Kidney glomerular epithelial cell (primary cell): ENCODE results near the gene CHST15.

Experiments
- DNase-seq: peaks from one replicate; lab custom pipeline; 2025; lab: John Stamatoyannopoulos, UW

The CHST15 gene

GRCh38 chr10:123997486-123998196 is 95.8 kb downstream of the CHST15 start:
- DNase-seq = peak; percentile 98

GRCh38 chr10:123997013-123997412 is 96.4 kb downstream of the CHST15 start:
- DNase-seq = no peak

GRCh38 chr10:123996302-123996701 is 97.1 kb downstream of the CHST15 start:
- no peak for DNase-seq

DNA sequence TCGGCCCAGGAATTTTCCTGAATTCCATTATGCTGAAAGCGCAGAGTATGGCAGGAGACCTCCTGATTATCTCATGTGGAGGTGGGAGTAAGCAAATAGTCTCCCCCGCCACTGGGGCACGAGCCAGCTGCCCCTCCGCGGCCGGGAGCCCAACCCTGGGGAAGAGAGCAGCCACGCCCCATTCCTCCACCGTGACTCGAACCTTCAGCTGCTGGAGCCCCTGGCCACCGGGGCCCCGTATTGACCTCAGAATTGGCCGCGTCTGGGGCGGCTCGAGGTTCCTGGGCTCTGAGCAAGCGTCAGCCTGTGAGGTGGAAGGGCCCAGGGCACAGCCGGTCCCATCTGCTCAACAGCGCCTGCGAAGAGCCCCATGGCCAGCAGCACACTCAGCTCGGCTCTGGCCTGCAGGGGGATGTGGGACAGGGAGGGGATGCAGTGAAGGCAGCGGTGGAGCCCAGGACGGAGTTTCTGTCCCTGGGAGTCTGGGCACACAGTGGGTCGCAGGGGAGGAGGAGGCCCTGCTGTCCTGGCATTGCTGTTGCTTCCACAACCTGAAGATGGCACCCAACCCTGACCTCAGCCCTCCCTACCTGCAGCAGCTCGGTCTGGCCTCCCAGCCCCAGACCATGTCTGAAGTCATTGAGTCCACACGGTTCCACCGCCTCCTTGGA is 97.8 kb downstream of the CHST15 start:
- peak; percentile 83 for DNase-seq

DNA sequence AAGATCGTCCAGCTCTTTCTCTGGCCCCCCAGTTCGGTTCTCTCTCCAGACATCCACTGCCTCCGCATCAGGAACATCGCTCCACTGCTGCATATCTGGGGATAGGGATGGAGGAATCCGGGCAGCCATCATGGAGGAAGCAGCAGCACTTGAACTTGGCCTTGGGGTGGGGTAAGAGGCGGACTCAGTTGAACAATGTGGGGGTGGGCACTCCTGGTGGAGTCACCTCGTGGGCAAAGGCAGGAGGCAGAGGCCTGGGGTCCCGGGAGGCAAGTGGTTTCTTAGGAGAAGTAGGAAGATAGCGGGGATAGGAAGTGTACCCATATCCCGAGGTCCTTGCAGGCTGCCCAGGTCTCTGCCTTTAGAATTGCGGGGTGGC is 98.3 kb downstream of the CHST15 start:
- no peak for DNase-seq

DNA sequence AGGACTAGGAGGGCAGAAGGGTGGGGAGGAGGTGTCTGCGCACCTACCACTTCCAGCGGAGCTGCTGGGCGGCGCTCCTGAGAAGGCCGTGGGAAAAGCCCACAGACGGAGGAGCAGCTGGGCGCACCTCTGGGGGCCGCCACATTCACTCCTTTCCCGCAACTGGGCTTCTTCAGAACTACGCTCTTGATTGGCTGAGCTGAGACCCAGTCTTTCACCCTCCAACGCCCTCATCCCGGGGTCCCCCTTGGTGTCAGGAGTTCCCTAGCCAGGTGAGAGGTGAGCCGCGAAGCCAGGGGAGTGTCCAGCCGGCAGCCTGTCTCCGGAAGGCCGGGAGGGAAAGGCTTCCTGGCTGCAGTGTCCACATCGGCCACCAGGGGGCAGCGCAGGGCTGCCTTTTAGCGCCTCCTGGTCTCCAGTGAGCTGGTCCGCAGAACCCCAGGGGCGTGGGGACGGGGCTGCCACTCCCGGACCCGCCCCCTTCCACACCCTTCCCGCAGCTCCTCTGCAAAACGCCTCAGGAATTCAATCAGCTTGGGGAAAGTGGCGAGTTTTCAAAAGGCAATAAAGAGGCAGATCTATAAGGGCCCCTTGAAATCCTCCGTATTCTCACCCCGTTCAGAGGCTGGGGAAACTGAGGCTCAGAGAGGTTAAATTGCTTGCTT is 98.8 kb downstream of the CHST15 start:
- DNase-seq = peak; percentile 76

DNA sequence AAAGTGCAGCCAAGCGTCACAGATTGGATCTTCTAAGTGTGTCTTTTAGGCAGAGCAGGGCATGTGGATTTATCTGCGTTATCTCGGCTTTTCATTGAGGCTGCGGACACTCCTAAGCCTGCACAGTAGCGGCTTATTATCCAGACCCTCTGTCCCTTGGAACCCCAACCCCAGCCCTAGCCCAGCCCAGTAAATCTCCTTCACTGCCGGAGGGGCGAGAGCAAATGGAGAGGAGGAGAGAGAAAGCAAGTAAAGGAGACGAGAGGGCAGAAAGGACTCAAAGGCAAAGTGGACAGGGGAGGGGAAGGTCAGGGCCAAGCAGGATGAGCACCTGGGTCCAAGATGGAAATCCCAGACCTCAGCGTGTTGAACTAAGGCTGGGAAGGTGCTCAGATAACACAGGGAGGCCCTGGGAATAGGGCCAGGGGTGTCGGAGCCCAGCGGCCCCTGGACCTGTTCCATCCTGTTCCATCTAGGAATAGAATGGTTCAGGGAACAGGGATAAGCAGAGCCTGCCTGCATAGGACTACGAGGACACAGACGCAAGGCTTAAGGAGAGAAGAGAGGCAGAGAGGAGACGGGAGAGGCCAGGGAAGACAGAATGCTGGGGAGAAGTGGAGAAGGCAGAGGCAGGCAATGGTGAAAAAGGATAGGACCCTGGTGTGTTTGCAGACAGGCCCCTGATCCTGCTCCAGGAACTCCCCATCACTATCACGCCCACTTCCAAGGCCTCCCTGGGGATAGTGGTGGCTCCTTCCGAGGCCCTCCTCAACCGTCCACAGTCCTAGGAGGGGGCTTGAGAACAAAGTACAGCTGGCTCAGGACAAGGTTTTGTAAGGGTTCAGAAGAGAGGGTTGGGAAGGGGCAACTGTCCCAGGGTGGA is 99.6 kb downstream of the CHST15 start:
- no peak for DNase-seq

DNA sequence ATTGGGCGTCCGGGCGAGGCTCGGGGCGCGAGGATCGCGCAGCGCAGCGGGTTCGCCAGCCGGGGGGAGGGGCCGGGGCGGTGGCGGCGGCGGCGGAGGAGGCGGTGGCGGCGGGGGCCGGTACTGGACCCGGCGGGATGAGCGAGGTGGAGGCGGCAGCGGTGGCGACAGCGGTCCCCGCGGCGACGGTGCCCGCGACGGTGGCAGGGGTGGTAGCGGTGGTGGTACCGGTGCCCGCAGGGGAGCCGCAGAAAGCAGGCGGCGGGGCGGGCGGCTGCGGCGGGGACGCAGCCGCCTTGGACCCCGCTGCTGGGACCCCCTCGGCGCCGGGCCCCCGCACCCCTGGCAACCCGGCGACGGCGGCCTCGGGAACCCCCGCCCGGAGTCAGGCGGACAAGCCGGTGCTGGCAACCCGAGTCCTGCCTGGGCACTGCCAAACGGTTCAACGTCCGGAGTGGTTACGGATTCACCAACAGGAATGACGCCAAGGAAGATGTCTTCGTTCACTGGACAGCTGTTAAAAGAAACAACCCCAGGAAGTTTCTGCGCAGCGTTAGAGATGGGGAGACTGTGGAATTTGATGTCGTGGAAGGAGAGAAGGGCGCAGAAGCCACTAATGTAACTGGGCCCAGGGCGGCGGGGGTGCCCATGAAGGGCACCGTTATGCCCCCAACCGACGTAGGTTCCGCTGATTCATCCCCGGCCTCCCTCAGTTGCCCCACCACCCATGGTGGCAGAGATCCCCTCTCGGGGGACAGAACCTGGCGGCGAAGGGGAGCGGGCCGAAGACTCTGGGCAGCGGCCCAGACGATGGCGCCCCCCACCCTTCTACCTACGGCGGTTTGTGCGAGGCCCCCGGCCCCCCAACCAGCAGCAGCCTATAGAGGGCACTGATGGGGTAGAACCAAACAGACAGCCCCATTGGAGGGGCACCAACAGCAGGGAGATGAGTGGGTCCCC is 101.5 kb downstream of the CHST15 start:
- no peak for DNase-seq

- DNase-seq = no peak
Observed at GRCh38 chr10:123990889-123991288, 102.5 kb downstream of the CHST15 start.

DNA sequence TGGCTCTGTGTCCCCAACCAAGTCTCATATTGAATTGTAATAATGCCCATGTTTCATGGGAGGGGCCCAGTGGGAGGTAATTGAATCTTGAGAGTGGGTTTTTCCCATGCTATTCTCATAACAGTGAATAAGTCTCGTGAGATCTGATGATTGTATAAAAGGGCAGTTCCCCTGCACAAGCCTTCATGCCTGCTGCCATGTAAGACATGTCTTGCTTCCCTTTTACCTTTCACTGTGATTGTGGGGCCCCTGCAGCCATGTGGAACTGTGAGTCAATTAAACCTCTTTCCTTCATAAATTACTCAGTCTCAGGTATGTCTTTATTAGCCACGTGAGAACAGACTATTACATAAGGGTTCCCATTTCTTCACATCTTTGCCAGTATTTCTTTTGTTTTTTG is 104.7 kb downstream of the CHST15 start:
- no peak for DNase-seq

GRCh38 chr10:123986736-123987135 is 106.7 kb downstream of the CHST15 start:
- DNase-seq = no peak

GRCh38 chr10:123974406-123974805 is 119.0 kb downstream of the CHST15 start:
- no peak for DNase-seq

- no peak for DNase-seq
Observed at GRCh38 chr10:123972481-123973401, 120.7 kb downstream of the CHST15 start.

DNA sequence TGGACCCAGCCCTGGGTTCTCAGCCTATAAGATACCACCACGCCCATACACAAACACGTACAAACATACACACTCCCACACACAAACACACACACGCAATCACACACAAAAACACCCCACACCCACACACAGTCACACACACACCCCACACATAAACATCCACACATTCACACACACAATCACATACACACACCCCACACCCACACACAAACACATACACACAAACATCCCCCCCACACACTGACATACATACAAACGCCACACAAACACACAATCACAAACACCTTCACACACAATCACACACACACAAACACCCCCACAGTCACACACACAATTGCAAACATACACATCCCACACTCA is 122.5 kb downstream of the CHST15 start:
- DNase-seq = no peak

- no peak for DNase-seq
Observed at GRCh38 chr10:123970207-123970926, 123.0 kb downstream of the CHST15 start.

DNA sequence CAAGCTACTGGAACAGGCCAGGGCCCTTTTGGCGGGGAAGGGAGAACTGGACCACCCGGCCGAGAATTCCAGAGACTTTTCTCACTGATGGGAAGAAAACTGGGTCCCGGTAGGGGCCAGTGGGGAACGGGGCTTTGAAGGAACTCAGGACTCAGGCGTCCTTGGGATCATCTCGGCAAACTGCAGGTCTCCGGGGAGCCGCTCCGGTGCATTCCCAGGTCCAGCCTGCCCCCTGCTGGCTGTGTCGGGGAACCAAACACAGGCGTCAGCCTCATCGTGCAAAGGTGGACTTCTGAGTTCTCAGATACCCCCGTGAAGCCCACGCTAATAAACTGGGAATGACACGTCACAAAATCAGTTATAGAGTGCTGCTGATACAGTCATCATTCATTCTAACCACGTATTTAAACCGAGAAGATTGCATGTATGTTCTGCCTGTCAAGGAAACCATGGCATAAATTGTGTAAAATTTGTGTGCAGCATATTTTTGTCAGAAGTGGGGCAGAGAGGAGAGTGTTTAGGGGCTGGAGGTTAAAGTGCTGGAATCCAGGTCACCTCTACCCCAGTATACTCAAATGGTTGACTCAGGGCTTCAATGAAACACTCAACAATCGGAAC is 125.7 kb downstream of the CHST15 start:
- DNase-seq = peak; percentile 21

GRCh38 chr10:123966896-123967231 is 126.5 kb downstream of the CHST15 start:
- DNase-seq = no peak

DNA sequence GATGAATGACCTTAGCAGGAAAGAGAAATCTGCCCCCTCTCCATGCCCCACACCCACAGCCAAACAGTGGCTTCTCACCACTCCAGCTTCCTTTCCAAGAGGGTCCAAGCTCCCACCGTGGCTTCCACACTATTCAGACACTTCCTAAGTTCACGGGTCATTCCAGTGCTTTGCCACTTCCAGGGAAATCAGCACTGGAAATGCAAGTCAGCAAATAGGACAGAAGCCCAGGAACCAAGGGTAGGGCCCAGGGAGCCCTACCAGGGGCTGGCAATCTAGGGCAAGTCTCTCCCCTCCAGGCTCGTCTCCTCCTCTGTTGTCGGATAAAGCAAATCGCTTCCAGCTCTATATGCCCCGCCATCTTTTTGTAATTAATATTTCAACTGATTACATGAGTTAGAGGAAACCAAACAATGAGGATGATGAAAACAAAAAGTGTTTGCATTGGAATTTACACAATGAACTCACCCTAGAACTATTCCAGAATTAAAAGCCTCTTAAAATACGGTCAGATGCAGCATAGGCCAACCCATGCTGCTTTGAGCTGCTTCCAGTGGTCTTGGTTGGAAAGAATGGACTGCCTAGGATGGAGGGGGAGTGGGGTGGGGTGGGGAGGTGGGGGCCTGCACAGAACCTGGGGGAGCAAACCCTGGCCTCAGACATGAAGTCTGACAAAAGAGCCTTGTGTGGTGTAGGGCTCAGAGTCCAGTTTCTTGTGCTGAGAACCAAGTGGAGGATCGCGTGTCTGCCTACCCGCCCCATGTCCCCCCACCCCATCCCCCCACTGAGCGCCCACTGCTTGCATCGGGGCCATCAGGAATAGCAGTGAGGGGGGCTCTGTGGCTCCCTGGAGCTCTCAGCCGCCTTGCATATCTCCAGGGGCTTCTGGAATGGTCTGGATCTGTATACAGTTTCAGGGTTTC is 127.2 kb downstream of the CHST15 start:
- DNase-seq = no peak
